ENCODE measurements around the gene TMPRSS12. TPM values are rescaled to one million over a fixed set of nuclear protein-coding genes. Genes with fewer than 3 reads are reported as not detected.

TMPRSS12 gene
- total and polyA plus RNA-seq, 12 donors, result not detected

- no peak for DNase-seq
- Histone ChIP-seq H3K27me3 (no peaks in the 10 kb centered on the region), H3K9me3 (peaks cover 0 to 68% (median 26%) of the 10 kb centered on the region in 11 donors), H3K27ac (no peak overlapping the region), H3K36me3 (no peaks in the 10 kb centered on the region), H3K4me1 (no peaks in the 10 kb centered on the region), H3K4me3 (no peak overlapping the region)
- TF ChIP-seq CTCF (IDR thresholded peaks at IDR 0.05), result no peak
- 89 to 91% methylated on average over 2 of the region's 2 CpGs for WGBS, 2 donors
- no peak for ATAC-seq
- intact Hi-C loops (cut with DNase I), result no loop called here
These were observed 70.5 kb downstream of the TMPRSS12 start for GRCh38 chr12:50913224-50913623.

- no peak for TF ChIP-seq CTCF (IDR thresholded peaks at IDR 0.05)
- no peaks in the 10 kb centered on the region for H3K4me1 ChIP-seq
- ATAC-seq (no peak), DNase-seq (no peak)
- no peak overlapping the region for H3K27ac ChIP-seq
- H3K36me3 ChIP-seq, result no peaks in the 10 kb centered on the region
- H3K4me3 ChIP-seq, result no peak overlapping the region
- peaks cover 0 to 68% (median 26%) of the 10 kb centered on the region in 11 donors for H3K9me3 ChIP-seq
- WGBS, 2 donors, result 73 to 80% methylated on average over 6 of the region's 6 CpGs
- H3K27me3 ChIP-seq, result no peaks in the 10 kb centered on the region
- intact Hi-C loops (cut with DNase I), result no loop called here
These were observed 72.3 kb downstream of the TMPRSS12 start for GRCh38 chr12:50914872-50915484.

GRCh38 chr12:50916292-50916691 is 73.6 kb downstream of the TMPRSS12 start:
- no peaks in the 10 kb centered on the region for H3K36me3 ChIP-seq
- no peak overlapping the region for H3K4me3 ChIP-seq
- TF ChIP-seq CTCF (IDR thresholded peaks at IDR 0.05), result no peak
- no peaks in the 10 kb centered on the region for H3K27me3 ChIP-seq
- DNase-seq, result no peak
- H3K4me1 ChIP-seq, result no peaks in the 10 kb centered on the region
- ATAC-seq, result no peak
- no peak overlapping the region for H3K27ac ChIP-seq
- H3K9me3 ChIP-seq, result peaks cover 0 to 63% (median 26%) of the 10 kb centered on the region in 11 donors
- intact Hi-C loops (cut with DNase I), result no loop called here
- WGBS, 2 donors, result 64 to 73% methylated on average over 3 of the region's 3 CpGs

- Histone ChIP-seq H3K4me3 (no peak overlapping the region), H3K27ac (no peak overlapping the region), H3K9me3 (peaks cover 0 to 39% (median 13%) of the 10 kb centered on the region in 11 donors), H3K4me1 (peaks cover 0 to 20% (median 17%) of the 10 kb centered on the region in 9 donors), H3K27me3 (no peaks in the 10 kb centered on the region), H3K36me3 (no peaks in the 10 kb centered on the region)
- no peak for DNase-seq
- ATAC-seq, result no peak
- intact Hi-C loops (cut with DNase I), result no loop called here
- 78 to 80% methylated on average over 5 of the region's 5 CpGs for WGBS, 2 donors
- no peak for TF ChIP-seq CTCF (IDR thresholded peaks at IDR 0.05)
These were observed 76.0 kb downstream of the TMPRSS12 start for GRCh38 chr12:50918584-50919316.

All from heart right ventricle (tissue), 16 donors.